ENCODE data around the gene PEX10.

Gene PEX10

GRCh38 chr1:2454227-2454626 is 41.9 kb upstream of the PEX10 start:
- no peak for DNase-seq (ENCODE audit: low spot score)
- TF ChIP-seq CTCF (IDR thresholded peaks at IDR 0.05; ENCODE audit: extremely low read depth, missing control alignments): no peak

DNA sequence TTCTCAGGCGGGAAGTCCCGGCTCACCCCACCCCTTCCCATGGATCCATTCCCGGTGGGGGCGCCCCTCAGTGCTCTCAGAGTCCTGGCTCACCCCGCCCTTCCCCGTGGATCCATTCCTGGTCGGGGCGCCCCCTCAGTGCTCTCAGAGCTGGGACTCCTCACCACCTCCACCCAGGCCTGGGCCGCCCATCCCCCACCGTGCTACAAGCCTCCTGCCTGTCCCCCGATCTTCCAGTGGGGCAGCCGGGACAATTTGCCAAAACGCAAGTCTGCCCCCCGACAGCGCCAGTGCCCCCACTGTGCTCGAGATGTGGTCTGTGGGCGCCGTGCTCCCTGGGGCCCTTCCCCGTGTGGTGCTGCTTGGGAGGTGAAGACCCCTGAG is 40.6 kb upstream of the PEX10 start:
- DNase-seq (ENCODE audit: low spot score): no peak
- no peak for TF ChIP-seq CTCF (IDR thresholded peaks at IDR 0.05; ENCODE audit: extremely low read depth, missing control alignments)

DNA sequence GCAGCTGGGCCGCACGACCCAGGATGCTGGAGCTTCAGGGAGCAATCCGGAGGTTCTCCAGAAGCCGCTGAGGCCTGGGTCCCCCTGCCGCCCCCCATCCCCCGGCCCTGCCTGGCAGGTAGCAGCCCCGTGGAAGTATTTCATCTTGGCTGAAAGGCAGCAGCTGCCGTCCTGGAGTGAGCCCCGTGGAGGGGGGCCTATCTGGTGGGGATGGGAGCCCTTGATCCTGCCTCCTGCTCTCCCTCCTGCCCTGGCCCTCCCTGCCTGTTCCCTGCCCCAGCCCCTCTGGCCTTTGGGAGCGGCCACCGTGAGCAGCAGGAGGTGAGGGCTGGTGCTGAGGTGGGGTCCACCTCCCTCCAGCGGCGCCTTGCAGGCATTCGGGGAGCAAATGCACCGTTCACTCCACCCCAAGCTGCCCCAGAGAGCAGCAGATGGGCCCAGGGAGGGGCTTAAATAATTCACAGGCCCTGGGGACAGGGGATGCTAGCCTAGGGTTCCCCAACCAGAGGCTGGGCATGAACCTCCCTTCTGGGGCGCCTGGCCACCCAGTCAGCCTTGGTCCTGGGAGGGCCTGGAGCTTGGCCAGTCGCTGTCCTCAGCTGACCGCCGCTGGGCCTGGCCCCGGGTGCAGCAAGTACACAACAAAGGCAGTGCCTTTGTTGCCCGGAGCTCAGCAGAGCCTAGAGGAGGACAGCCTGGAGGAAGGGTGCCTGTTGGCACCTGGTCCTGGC is 40.0 kb upstream of the PEX10 start:
- TF ChIP-seq CTCF (IDR thresholded peaks at IDR 0.05; ENCODE audit: extremely low read depth, missing control alignments): no peak
- DNase-seq (ENCODE audit: low spot score): no peak

DNA sequence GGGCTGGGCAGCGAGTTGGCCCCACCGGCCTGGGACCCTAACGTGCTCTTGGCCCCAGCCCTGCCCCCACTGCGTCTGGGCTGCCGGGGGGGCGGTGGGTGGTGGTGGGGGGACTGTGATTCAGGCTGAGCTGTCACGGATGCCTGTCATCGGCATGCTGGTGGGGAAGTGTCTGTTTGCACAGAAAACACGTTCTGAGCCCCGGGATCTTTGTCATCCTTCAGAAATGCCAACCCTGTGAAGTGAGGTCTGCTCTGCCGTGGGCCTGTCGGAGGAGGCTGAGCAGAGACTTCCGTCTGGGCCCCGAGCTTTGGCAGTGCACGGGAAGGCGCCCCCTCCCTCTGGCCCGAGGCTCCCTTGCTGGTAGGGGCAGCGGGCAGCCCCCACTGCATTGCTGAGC is 39.4 kb upstream of the PEX10 start:
- DNase-seq (ENCODE audit: low spot score): no peak
- TF ChIP-seq CTCF (IDR thresholded peaks at IDR 0.05; ENCODE audit: extremely low read depth, missing control alignments): no peak

GRCh38 chr1:2449636-2450454 is 37.5 kb upstream of the PEX10 start:
- DNase-seq (ENCODE audit: low spot score): peak; percentile 57
- no peak for TF ChIP-seq CTCF (IDR thresholded peaks at IDR 0.05; ENCODE audit: extremely low read depth, missing control alignments)

DNA sequence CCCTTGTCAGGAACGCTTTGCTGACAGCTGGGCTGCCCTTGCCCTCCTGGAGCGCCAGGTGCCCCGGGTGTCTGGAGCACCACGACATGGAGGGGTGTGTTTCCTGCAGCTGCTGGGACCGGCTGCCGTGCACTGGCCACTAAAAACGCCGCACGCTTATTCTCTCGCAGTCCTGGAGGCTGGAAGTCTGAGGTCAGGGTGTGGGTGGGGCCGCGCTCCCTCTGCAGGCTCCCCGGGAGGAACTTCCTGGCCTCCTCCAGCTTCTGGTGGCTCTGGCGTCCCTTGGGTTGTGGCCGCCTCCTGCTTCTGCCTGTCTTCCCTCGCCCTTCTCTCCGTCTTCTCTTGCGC is 35.7 kb upstream of the PEX10 start:
- DNase-seq (ENCODE audit: low spot score): no peak
- no peak for TF ChIP-seq CTCF (IDR thresholded peaks at IDR 0.05; ENCODE audit: extremely low read depth, missing control alignments)

DNA sequence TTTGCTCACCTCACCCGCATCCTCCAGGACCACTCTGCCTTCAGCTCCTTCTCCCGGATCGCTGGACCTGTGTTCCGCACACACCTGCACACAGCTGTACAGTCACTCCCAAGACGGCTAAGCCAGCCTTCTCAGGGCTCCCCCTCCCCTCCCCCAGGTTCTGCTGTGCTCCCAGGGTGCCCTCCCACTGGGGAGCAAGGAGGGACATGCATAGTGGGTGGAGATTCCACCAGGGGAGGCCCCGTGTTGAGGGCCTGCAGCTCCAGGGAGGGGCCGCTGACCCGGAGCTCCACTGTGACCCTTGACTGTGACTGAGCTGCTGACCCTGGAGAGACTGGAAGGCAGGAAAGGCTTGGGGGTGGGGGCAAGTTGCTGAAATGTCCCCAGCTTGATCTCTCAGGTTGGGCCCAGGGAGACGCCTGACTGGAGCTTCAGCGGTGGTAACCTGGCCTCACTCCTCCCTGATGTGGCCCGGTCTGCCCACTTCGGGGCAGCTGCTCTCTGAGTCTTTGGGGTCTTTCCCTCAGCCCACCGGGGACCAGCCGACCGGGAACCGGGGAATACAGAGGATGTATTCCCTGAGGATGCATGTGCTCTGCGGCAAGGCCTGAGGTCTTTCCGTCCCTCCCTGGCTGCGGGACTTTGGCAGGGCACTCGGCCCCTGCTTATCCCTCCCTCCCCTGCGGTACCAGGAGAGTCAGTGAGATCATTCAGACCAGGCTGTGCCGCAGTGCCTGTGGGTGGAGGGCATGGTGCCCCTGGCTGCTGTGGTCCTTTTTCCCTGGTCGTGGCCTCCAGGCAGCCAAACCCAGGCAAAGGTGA is 35.1 kb upstream of the PEX10 start:
- TF ChIP-seq CTCF (IDR thresholded peaks at IDR 0.05; ENCODE audit: extremely low read depth, missing control alignments): no peak
- DNase-seq (ENCODE audit: low spot score): no peak
